Mucosa of stomach (tissue), 1 donor: ENCODE measurements around the gene SH3BP2.

ENCODE experiments used
- H3K27me3 ChIP-seq: one replicate; pipeline ENCODE4 v1.7.0; 2013; ENCODE audit warnings: mild to moderate bottlenecking, low read length; ENCODE audit not compliant: control insufficient read depth, insufficient read depth
- H3K36me3 ChIP-seq: one replicate; pipeline ENCODE4 v1.7.0; 2013; ENCODE audit warnings: low read length; ENCODE audit not compliant: control insufficient read depth, insufficient read depth
- H3K4me1 ChIP-seq: one replicate; pipeline ENCODE4 v1.7.0; 2013; ENCODE audit warnings: mild to moderate bottlenecking, low read length; ENCODE audit not compliant: control insufficient read depth, insufficient read depth
- H3K4me3 ChIP-seq: one replicate; pipeline ENCODE4 v1.7.0; 2013; ENCODE audit warnings: low read length
- H3K9ac ChIP-seq: one replicate; pipeline ENCODE4 v1.7.0; 2013; ENCODE audit warnings: mild to moderate bottlenecking, low read length, moderate library complexity
- H3K9me3 ChIP-seq: one replicate; pipeline ENCODE4 v1.7.0; 2013; ENCODE audit warnings: mild to moderate bottlenecking, low read length, moderate library complexity; ENCODE audit not compliant: control insufficient read depth
- donor health status: Pancreatic carcinoma.

SH3BP2 gene

DNA sequence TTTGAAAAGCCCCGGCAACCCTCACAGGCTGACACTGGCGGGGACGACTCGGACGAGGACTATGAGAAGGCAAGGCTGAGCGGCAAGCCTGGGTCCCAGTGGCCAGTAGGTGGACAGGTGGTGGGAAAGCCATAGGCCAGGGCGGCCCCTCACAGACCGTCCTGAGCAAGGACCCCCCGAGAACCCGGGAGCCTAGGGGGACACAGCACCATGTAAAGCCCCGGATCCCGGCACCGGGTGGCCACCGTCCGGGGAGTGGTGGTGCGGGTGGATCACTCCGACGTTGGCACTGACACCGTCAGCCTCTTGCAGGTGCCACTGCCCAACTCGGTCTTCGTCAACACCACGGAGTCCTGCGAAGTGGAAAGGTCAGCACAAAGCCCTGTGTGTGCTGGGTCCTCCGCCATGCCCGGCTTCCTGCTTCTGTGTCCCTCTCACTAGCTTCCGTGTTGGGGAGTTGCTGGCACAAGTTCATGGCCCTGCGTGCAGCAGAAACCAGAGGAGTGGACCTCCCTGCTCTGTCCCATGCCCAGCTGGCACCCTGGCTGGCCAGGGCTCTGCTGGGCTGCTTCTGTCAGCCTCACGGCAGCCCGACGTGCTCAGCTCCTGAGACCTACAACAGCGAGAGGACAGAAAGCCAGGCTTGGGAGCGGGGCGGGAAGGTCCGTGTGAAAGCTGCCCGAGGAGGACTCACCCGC, 38.9 kb downstream of the SH3BP2 start:
- Histone ChIP-seq H3K36me3 (peaks cover 18% of the 10 kb centered on the region), H3K9me3 (no peaks in the 10 kb centered on the region), H3K9ac (no peak overlapping the region), H3K27me3 (no peaks in the 10 kb centered on the region), H3K4me1 (peaks cover 3% of the 10 kb centered on the region), H3K4me3 (no peak overlapping the region)

DNA sequence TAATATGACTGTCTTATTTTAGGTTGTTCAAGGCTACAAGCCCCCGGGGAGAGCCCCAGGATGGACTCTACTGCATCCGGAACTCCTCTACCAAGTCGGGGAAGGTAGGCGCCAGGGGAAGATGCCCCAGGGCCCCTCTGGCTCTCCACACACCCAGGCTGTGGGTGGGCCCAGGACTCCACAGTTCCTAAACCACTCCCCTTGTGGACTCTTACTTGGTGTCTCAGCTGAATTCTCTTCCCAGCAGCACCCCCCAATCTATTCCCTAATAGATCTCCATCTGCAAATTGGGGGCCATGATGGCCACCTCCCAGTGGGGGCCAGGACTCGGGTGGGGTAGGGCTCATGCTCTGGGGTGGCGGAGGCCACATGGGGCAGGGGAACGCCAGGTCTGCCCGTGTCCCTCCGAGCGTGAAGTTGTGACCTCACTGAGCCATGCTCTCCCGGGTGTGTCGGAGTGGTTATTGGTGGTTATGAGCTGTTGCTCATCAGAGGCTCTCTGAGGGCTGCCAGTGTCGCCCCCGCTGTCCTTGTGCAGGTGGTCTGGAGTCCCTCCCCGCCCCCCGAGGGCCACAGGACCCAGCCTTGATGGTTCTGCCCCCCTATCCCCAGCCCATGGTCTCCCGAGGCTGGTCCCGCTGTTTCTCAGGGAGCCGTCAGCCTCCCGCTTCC, 39.6 kb downstream of the SH3BP2 start:
- H3K9ac ChIP-seq = no peak overlapping the region
- H3K27me3 ChIP-seq = no peaks in the 10 kb centered on the region
- H3K4me1 ChIP-seq = peaks cover 4% of the 10 kb centered on the region
- H3K4me3 ChIP-seq = no peak overlapping the region
- H3K36me3 ChIP-seq = peaks cover 14% of the 10 kb centered on the region
- no peaks in the 10 kb centered on the region for H3K9me3 ChIP-seq

DNA sequence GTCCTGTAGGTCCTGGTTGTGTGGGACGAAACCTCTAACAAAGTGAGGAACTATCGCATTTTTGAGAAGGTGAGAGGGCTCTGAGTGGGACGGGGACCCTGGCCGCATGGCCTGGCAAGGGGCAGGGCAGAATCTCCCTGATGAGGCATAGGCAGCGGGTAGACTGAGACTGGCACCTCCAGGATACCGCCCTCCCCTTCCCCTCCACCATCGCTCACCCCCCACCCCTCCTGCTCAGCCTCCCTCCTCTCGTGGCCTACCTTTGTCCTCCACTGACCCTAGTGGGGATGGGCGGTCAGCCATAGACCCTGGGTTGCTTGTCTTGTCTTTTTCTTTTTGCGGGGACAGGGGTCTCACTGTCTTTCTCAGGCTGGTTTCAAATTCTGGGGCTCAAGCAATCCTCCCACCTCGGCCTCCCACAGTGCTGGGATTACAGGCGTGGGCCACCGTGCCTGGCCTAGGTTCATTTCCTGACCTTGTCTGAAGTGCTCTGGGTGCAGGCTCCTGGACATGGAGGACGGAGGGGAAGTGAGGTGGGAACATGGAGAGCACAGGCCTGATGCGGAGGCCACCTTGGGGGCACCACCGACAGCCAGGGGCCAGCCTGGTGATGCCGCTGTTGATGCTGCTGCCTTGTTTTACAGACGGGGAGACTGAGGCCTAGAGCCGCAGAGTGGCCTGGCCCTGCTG, 40.2 kb downstream of the SH3BP2 start:
- peaks cover 14% of the 10 kb centered on the region for H3K36me3 ChIP-seq
- no peak overlapping the region for H3K4me3 ChIP-seq
- no peak overlapping the region for H3K9ac ChIP-seq
- no peaks in the 10 kb centered on the region for H3K9me3 ChIP-seq
- H3K4me1 ChIP-seq = peaks cover 9% of the 10 kb centered on the region
- H3K27me3 ChIP-seq = no peaks in the 10 kb centered on the region

DNA sequence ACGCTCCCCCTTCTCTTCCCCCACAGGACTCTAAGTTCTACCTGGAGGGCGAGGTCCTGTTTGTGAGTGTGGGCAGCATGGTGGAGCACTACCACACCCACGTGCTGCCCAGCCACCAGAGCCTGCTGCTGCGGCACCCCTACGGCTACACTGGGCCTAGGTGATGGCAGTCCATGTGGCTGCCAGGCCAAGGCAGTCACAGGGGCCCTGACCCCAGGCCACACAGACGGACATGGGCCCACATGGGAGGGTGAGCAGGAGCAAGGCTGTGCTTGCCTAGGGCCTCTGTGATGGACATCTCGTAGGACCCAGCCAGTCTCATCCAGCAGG, 40.8 kb downstream of the SH3BP2 start:
- Histone ChIP-seq H3K9me3 (no peaks in the 10 kb centered on the region), H3K36me3 (peaks cover 14% of the 10 kb centered on the region)

DNA sequence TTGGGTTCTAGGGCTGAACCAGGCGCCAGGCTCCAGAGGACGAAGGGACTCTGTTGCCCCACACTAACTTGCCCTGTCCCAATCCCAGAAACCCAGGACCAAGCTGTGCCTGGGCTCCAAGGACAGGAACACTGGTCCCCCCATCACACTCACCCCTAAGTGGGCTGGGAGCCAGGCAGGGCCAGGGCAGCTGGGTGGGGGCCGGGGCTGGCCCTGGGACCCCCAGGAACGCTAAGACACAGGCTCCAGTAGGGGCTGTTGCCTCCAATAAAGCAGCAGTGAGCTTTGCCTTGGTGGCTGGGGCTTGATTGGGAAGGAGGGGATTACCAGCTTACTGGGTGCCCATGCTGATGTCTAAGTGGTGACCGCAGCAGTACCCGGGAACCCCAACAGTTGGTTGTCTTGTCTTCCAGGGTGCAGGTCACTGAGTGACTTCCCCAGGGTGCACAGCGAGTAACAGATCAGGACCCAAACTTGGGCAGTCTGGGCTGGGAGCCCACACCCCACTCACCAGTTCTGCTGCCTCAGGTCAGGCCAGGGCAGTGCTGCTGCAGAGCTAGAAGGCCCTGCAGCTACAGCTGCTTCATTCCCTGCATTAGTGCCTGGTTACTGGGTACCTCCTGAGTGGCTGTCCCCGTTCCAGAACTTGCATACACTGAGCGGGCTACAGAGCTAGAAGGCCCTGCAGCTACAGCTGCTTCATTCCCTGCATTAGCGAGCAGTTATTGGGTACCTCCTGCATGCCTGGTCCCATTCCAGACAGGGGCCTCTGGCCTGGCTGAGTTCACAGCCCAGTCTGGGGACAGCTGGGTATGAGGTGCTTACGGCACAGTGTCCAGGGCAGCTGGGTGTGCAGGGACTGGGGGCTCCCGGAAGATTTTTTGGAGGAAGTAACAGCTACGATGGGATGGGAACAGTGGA, 41.4 kb downstream of the SH3BP2 start:
- H3K4me3 ChIP-seq = no peak overlapping the region
- peaks cover 14% of the 10 kb centered on the region for H3K36me3 ChIP-seq
- no peak overlapping the region for H3K9ac ChIP-seq
- H3K27me3 ChIP-seq = no peaks in the 10 kb centered on the region
- H3K9me3 ChIP-seq = no peaks in the 10 kb centered on the region
- H3K4me1 ChIP-seq = peaks cover 9% of the 10 kb centered on the region

More for the DNA sequence above, 40.8 kb downstream of the SH3BP2 start:
- Histone ChIP-seq H3K27me3 (no peaks in the 10 kb centered on the region), H3K4me1 (peaks cover 9% of the 10 kb centered on the region), H3K4me3 (no peak overlapping the region), H3K9ac (no peak overlapping the region)

DNA sequence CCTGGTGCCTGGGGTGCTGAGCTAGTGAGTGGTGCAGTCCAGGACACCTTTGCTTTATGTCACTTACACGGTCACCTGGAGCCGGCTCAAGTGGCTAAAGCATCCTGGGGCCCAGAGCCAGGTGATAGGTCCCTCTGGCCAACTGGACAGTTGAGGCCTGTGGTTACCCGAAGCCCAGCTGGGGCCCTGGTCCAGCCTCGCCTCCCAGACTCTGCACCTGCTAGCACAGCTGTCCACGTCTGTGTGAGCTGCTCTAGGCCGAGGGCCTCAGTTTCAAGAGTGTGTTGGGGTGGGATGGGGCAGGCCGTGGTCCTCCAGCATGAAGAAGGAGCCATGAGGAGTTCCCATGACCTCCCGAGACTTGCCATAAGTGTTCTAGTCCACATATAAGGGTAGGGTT, 43.1 kb downstream of the SH3BP2 start:
- no peak overlapping the region for H3K9ac ChIP-seq
- H3K4me3 ChIP-seq = no peak overlapping the region
- peaks cover 14% of the 10 kb centered on the region for H3K36me3 ChIP-seq
- no peaks in the 10 kb centered on the region for H3K9me3 ChIP-seq
- peaks cover 9% of the 10 kb centered on the region for H3K4me1 ChIP-seq
- no peaks in the 10 kb centered on the region for H3K27me3 ChIP-seq

DNA sequence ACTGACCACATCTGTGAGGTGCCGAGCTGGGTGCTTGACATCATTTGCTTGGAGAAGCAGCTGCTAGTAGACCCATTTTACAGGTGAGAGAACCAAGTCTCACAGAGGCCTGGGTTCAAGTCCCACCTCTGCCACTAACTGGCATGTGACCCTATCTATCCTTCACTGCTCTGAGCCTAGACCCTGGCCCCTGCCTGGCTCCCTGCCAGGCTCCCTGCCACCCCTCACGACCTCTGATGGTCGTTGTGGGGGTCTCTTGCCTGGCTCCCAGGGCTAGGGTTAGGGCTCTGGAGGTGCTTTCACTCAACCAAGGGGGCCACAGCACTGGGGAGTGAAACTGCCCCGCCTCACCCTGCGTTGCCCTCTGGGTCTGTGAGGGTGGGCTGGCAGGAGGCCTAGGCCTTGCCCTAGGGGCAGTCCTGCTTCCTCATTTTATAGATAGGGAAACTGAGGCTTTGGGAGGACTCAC, 43.5 kb downstream of the SH3BP2 start:
- no peaks in the 10 kb centered on the region for H3K27me3 ChIP-seq
- H3K9me3 ChIP-seq = no peaks in the 10 kb centered on the region
- H3K4me3 ChIP-seq = no peak overlapping the region
- no peak overlapping the region for H3K9ac ChIP-seq
- peaks cover 14% of the 10 kb centered on the region for H3K36me3 ChIP-seq
- peaks cover 9% of the 10 kb centered on the region for H3K4me1 ChIP-seq

DNA sequence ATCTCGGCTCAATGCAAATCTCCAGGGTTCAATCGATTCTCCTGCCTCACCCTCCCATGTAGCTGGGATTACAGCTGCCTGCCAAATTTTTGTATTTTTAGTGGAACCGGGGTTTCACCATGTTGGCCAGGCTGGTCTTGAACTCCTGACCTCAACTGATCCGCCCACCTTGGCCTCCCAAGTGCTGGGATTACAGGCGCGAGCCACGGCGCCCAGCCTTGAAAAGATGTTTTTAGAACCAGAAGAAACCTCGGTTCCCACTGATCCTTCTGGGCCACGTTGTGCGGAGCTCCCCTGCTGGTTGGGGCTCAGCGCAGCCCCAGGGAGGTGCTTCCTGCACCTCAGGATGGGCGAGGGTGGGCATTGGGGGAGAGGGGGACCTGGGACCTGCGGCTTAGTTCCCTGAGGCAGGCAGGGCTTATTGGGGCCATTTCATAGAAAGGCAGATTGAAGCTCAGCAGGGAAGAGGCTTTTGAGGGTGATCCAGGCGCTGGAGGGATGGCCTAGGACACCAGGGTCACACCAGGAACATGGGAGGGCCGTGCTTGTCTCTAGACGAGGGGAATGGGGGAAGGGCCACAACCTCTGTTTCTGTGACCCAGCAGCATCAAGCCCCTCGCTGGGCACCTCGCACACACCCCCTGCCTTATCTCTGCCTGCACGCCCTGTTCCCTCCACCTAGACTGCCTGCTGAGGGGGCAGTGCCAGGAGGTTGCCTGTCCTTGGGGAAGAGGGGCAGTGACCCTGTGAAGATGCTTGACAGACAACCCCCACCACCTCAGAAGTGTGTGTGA, 44.4 kb downstream of the SH3BP2 start:
- H3K4me3 ChIP-seq = no peak overlapping the region
- H3K4me1 ChIP-seq = peaks cover 9% of the 10 kb centered on the region

DNA sequence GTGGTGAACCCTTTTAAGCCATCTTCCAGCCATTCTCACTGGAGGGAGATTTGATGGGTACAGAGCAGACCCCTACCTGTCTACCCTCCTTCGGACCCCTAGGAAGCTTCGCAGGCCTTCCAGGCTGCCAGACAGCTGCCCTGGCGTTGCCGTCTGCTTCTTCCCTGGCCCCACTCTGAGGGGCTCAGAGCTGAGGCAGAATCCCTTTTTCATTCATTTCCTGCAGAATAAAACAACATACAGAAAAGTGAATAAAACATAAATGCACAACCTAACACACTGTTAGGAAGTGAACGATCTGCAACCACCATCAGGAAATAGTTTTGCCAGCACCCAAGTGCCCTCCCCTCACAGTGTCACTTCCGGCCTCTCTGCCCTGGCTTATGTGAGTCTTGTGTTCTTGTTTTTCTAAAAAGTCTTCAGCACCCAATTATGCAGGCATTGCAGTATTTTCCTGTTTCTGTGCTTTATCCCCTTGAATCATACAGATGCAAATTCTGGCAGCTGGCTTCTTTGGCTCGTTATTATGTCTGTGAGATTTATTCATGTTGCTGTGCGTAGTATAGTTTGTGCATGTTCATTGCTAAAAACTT, 45.1 kb downstream of the SH3BP2 start:
- no peaks in the 10 kb centered on the region for H3K36me3 ChIP-seq
- H3K9ac ChIP-seq = peak overlapping the region; percentile 41
- no peaks in the 10 kb centered on the region for H3K27me3 ChIP-seq
- no peaks in the 10 kb centered on the region for H3K9me3 ChIP-seq
- H3K4me1 ChIP-seq = peaks cover 12% of the 10 kb centered on the region
- no peak overlapping the region for H3K4me3 ChIP-seq

More for the DNA sequence above, 44.4 kb downstream of the SH3BP2 start:
- Histone ChIP-seq H3K9ac (peak overlapping the region; percentile 41), H3K27me3 (no peaks in the 10 kb centered on the region), H3K36me3 (peaks cover 5% of the 10 kb centered on the region), H3K9me3 (no peaks in the 10 kb centered on the region)

DNA sequence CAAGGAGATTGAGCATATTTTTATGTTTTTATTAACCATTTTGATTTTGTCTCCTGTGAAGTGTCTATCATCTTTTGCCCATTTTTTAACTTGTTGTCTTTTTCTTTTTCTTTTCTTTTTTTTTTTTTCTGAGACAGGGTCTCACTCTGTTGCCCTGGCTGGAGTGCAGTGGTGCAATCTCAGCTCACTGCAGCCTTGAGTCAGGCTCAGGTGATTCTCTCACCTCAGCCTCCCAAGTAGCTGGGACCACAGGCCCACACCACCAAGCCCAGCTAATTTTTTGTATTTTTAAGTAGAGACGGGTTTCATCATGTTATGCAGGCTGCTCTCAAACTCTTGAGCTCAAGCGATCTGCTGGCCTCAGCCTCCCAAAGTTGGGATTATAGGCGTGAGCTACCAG, 46.2 kb downstream of the SH3BP2 start:
- no peaks in the 10 kb centered on the region for H3K9me3 ChIP-seq
- no peaks in the 10 kb centered on the region for H3K27me3 ChIP-seq
- H3K9ac ChIP-seq = no peak overlapping the region
- no peak overlapping the region for H3K4me3 ChIP-seq
- H3K4me1 ChIP-seq = peaks cover 13% of the 10 kb centered on the region
- H3K36me3 ChIP-seq = no peaks in the 10 kb centered on the region
